GM18858 (cell line): ENCODE data around the gene TMEM87A.
"Not testable (repeated sequence)": the region's sequence is repeated elsewhere in the genome, so short reads cannot be mapped to it uniquely, and the experiment has no call there.

ENCODE experiments used
- ATAC-seq: cut with Tn5 transposase; IDR thresholded peaks from one replicate; pipeline ENCODE4 v1.9.1; 2021; ENCODE audit not compliant: unreplicated experiment

The TMEM87A gene

GRCh38 chr15:42273900-42274701 lies 868 bp upstream of the TMEM87A start:
- ATAC-seq, result no peak

- no peak for ATAC-seq
These were observed 2.2 kb downstream of the TMEM87A start for GRCh38 chr15:42270996-42271395.

- no peak for ATAC-seq
These were observed 2.7 kb downstream of the TMEM87A start for GRCh38 chr15:42270551-42270950.

- no peak for ATAC-seq
These were observed 5.9 kb downstream of the TMEM87A start for GRCh38 chr15:42267286-42267685.

- ATAC-seq, result no peak
These were observed 8.4 kb downstream of the TMEM87A start for GRCh38 chr15:42264795-42265194.

- ATAC-seq, result no peak
These were observed 19.9 kb downstream of the TMEM87A start for GRCh38 chr15:42253300-42253699.

GRCh38 chr15:42240823-42241222 lies 32.4 kb downstream of the TMEM87A start:
- ATAC-seq, result no peak

- ATAC-seq, result no peak
These were observed 33.6 kb downstream of the TMEM87A start for GRCh38 chr15:42239528-42240182.

- ATAC-seq, result no peak
These were observed 40.1 kb downstream of the TMEM87A start for GRCh38 chr15:42233107-42233506.

- ATAC-seq, result no peak
These were observed 40.6 kb downstream of the TMEM87A start for GRCh38 chr15:42232606-42233005.

- ATAC-seq, result no peak
These were observed 42.1 kb downstream of the TMEM87A start for GRCh38 chr15:42231088-42231487.

GRCh38 chr15:42228981-42229380 lies 44.3 kb downstream of the TMEM87A start:
- ATAC-seq, result not testable (repeated sequence)

GRCh38 chr15:42228036-42228435 lies 45.2 kb downstream of the TMEM87A start:
- no peak for ATAC-seq

- ATAC-seq, result no peak
These were observed 46.6 kb downstream of the TMEM87A start for GRCh38 chr15:42226648-42227047.

- no peak for ATAC-seq
These were observed 53.0 kb downstream of the TMEM87A start for GRCh38 chr15:42220216-42220615.

GRCh38 chr15:42218953-42219592 lies 54.2 kb downstream of the TMEM87A start:
- ATAC-seq, result no peak

- ATAC-seq, result no peak
These were observed 55.7 kb downstream of the TMEM87A start for GRCh38 chr15:42217568-42217967.

GRCh38 chr15:42215913-42216829 lies 57.1 kb downstream of the TMEM87A start:
- no peak for ATAC-seq

GRCh38 chr15:42214600-42214999 lies 58.6 kb downstream of the TMEM87A start:
- ATAC-seq, result no peak

- ATAC-seq, result no peak
These were observed 59.7 kb downstream of the TMEM87A start for GRCh38 chr15:42213511-42213910.

- ATAC-seq, result no peak
These were observed 62.5 kb downstream of the TMEM87A start for GRCh38 chr15:42210696-42211095.
